Right lung (tissue), 10 donors: ENCODE results near the gene SMIM26. TPM values are rescaled to one million over a fixed set of nuclear protein-coding genes. Genes with fewer than 3 reads are reported as not detected.
A peak's percentile ranks its signal among the peaks of the same experiment; 100 is the strongest.
"Not testable (repeated sequence)": the region's sequence is repeated elsewhere in the genome, so short reads cannot be mapped to it uniquely, and the experiment has no call there.

Experiments used
- DNase-seq, 2 donors: peaks; one replicate each; pipeline ENCODE4 v3.0.0-alpha.2; 2013
- long read RNA-seq, 8 donors: transcript quantifications; one replicate each; lab custom pipeline, GENCODE V29; 2026
- polyA plus RNA-seq, 5 donors: library from polyadenylated mRNA; unstranded; fragments of 120-200 nt; gene quantifications; one replicate each; pipeline versions ENCODE4 v1.2.1 to v1.2.3, GENCODE V29; 2013; ENCODE audit warnings: inconsistent platforms in 1 of 5, low replicate concordance in 1 of 5; ENCODE audit not compliant: insufficient read length in 5 of 5, insufficient read depth in 1 of 5

SMIM26 gene
- polyA plus RNA-seq = 10 to 100 TPM; 64.3 to 85.3 (median 77.5) TPM
- long read RNA-seq, donor 1, transcript SMIM26-201 (2 exons, 505 nt) = minor isoform, 31 of 140 reads
- long read RNA-seq, donor 1, transcript SMIM26-202 (2 exons, 575 nt) = major isoform, 107 of 140 reads
- long read RNA-seq, donor 1, partial matches to known transcripts = 0 of 140 reads
- long read RNA-seq, donor 1, other reads (novel, unspliced or antisense) = 0 of 140 reads
- long read RNA-seq, donor 2, transcript SMIM26-201 (2 exons, 505 nt) = minor isoform, 14 of 64 reads
- long read RNA-seq, donor 2, transcript SMIM26-202 (2 exons, 575 nt) = major isoform, 50 of 64 reads
- long read RNA-seq, donor 2, partial matches to known transcripts = 0 of 64 reads
- long read RNA-seq, donor 2, other reads (novel, unspliced or antisense) = 0 of 64 reads
- long read RNA-seq, donor 3, transcript SMIM26-202 (2 exons, 575 nt) = major isoform, 65 of 94 reads
- long read RNA-seq, donor 3, transcript SMIM26-201 (2 exons, 505 nt) = minor isoform, 29 of 94 reads
- long read RNA-seq, donor 3, partial matches to known transcripts = 0 of 94 reads
- long read RNA-seq, donor 3, other reads (novel, unspliced or antisense) = 0 of 94 reads
- long read RNA-seq, donor 4, transcript SMIM26-202 (2 exons, 575 nt) = major isoform, 46 of 60 reads
- long read RNA-seq, donor 4, transcript SMIM26-201 (2 exons, 505 nt) = minor isoform, 14 of 60 reads
- long read RNA-seq, donor 4, partial matches to known transcripts = 0 of 60 reads
- long read RNA-seq, donor 4, other reads (novel, unspliced or antisense) = 0 of 60 reads
- long read RNA-seq, donor 5, transcript SMIM26-201 (2 exons, 505 nt) = minor isoform, 46 of 138 reads
- long read RNA-seq, donor 5, transcript SMIM26-202 (2 exons, 575 nt) = major isoform, 92 of 138 reads
- long read RNA-seq, donor 5, partial matches to known transcripts = 0 of 138 reads
- long read RNA-seq, donor 5, other reads (novel, unspliced or antisense) = 0 of 138 reads
- long read RNA-seq, donor 6, transcript SMIM26-202 (2 exons, 575 nt) = major isoform, 83 of 120 reads
- long read RNA-seq, donor 6, transcript SMIM26-201 (2 exons, 505 nt) = minor isoform, 29 of 120 reads
- long read RNA-seq, donor 6, partial matches to known transcripts = 8 of 120 reads
- long read RNA-seq, donor 6, other reads (novel, unspliced or antisense) = 0 of 120 reads
- long read RNA-seq, donor 7, transcript SMIM26-201 (2 exons, 505 nt) = minor isoform, 18 of 63 reads
- long read RNA-seq, donor 7, transcript SMIM26-202 (2 exons, 575 nt) = major isoform, 45 of 63 reads
- long read RNA-seq, donor 7, partial matches to known transcripts = 0 of 63 reads
- long read RNA-seq, donor 7, other reads (novel, unspliced or antisense) = 0 of 63 reads
- long read RNA-seq, donor 8, transcript SMIM26-202 (2 exons, 575 nt) = major isoform, 26 of 47 reads
- long read RNA-seq, donor 8, transcript SMIM26-201 (2 exons, 505 nt) = minor isoform, 21 of 47 reads
- long read RNA-seq, donor 8, partial matches to known transcripts = 0 of 47 reads
- long read RNA-seq, donor 8, other reads (novel, unspliced or antisense) = 0 of 47 reads

GRCh38 chr20:18566892-18567738 lies at the start of gene SMIM26:
Gene SMIM26 (plus strand): TSS chr20:18567432. CDS start chr20:18567479, 47 bp downstream.
- DNase-seq = peak; percentile 91

GRCh38 chr20:18522066-18522465 lies 45.2 kb upstream of the SMIM26 start:
- not testable (repeated sequence) for DNase-seq

GRCh38 chr20:18523066-18523465 lies 44.2 kb upstream of the SMIM26 start:
- DNase-seq = no peak

- no peak for DNase-seq
Measured at GRCh38 chr20:18524646-18525045, 42.6 kb upstream of the SMIM26 start.

GRCh38 chr20:18526761-18527160 lies 40.5 kb upstream of the SMIM26 start:
- DNase-seq = not testable (repeated sequence)

- DNase-seq = no peak
Measured at GRCh38 chr20:18527339-18527738, 39.9 kb upstream of the SMIM26 start.

GRCh38 chr20:18527836-18528235 lies 39.4 kb upstream of the SMIM26 start:
- no peak for DNase-seq

GRCh38 chr20:18529041-18529440 lies 38.2 kb upstream of the SMIM26 start:
- no peak for DNase-seq

GRCh38 chr20:18532626-18533025 lies 34.6 kb upstream of the SMIM26 start:
- no peak for DNase-seq

- DNase-seq = no peak
Measured at GRCh38 chr20:18533491-18533890, 33.7 kb upstream of the SMIM26 start.

- no peak for DNase-seq
Measured at GRCh38 chr20:18533978-18534644, 33.1 kb upstream of the SMIM26 start.

GRCh38 chr20:18537651-18538050 lies 29.6 kb upstream of the SMIM26 start:
- no peak for DNase-seq

- no peak for DNase-seq
Measured at GRCh38 chr20:18541741-18542140, 25.5 kb upstream of the SMIM26 start.

- DNase-seq = no peak
Measured at GRCh38 chr20:18543216-18543615, 24.0 kb upstream of the SMIM26 start.

GRCh38 chr20:18543932-18544331 lies 23.3 kb upstream of the SMIM26 start:
- no peak for DNase-seq

- no peak for DNase-seq
Measured at GRCh38 chr20:18545566-18545965, 21.7 kb upstream of the SMIM26 start.

- no peak for DNase-seq
Measured at GRCh38 chr20:18548465-18548864, 18.8 kb upstream of the SMIM26 start.

- no peak for DNase-seq
Measured at GRCh38 chr20:18553746-18554145, 13.5 kb upstream of the SMIM26 start.

GRCh38 chr20:18567739-18568091 lies 483 bp downstream of the SMIM26 start:
- no peak for DNase-seq

- no peak for DNase-seq
Measured at GRCh38 chr20:18571009-18571408, 3.8 kb downstream of the SMIM26 start.
